Activated CD8-positive, alpha-beta T cell treated with anti-CD3 and anti-CD28 coated beads for 36 hours (primary cell): Measurements from ENCODE around the gene DENND10. TPM values are rescaled to one million over a fixed set of nuclear protein-coding genes. Genes with fewer than 3 reads are reported as not detected.
A peak's percentile ranks its signal among the peaks of the same experiment; 100 is the strongest.

Experiments
- ATAC-seq: fragments of 200-7000 bp; cut with Tn5 transposase; one replicate; pipeline ENCODE4 v1.10.0; 2021; ENCODE audit warnings: mild to moderate bottlenecking, moderate library complexity
- CTCF ChIA-PET: fragments of 350-600 bp; sonication (Branson Sonifier 250); formaldehyde crosslinking; loops from one replicate; lab custom pipeline; 2021; ENCODE audit warnings: antibody characterized with exemption; lab: Charles Lee
- POLR2A ChIA-PET: fragments of 350-600 bp; sonication (Branson Sonifier 250); formaldehyde crosslinking; loops from one replicate; lab custom pipeline; 2021; ENCODE audit warnings: antibody characterized with exemption; lab: Charles Lee
- DNase-seq: peaks from one replicate; pipeline ENCODE4 v3.0.0-alpha.2; 2020
- H3K27ac Mint-ChIP-seq: one replicate; pipeline ENCODE4 v1.8.0; 2021; ENCODE audit warnings: mild to moderate bottlenecking, mixed read lengths
- H3K27me3 Mint-ChIP-seq: one replicate; pipeline ENCODE4 v1.8.0; 2021; ENCODE audit warnings: mixed read lengths
- H3K36me3 Mint-ChIP-seq: one replicate; pipeline ENCODE4 v1.8.0; 2021; ENCODE audit warnings: low read depth, mixed read lengths
- H3K4me1 Mint-ChIP-seq: one replicate; pipeline ENCODE4 v1.8.0; 2021; ENCODE audit warnings: low read depth, mixed read lengths
- H3K4me3 Mint-ChIP-seq: one replicate; pipeline ENCODE4 v1.8.0; 2021; ENCODE audit warnings: mild to moderate bottlenecking, moderate library complexity, mixed read lengths
- H3K9me3 Mint-ChIP-seq: one replicate; pipeline ENCODE4 v1.8.0; 2021; ENCODE audit warnings: mixed read lengths
- CTCF ChIP-seq: fragments of 200-600 bp; IDR thresholded peaks from one replicate; pipeline ENCODE4 v1.8.0; 2022; ENCODE audit warnings: antibody characterized with exemption, mild to moderate bottlenecking
- intact Hi-C: fragments of 100-400 bp; cut with micrococcal nuclease; formaldehyde crosslinking; loops from one replicate; pipeline ENCODE4 v1.10.0; 2022
- total RNA-seq, 2 experiments: library from RNA; stranded (reverse); gene quantifications; one replicate each; pipeline ENCODE4 v1.2.3, GENCODE V29; 2021

DENND10 gene
- total RNA-seq, 2 experiments from 2014 or later = 16.9 to 18.6 TPM

GRCh38 chr10:119060107-119060506, 43.8 kb upstream of the DENND10 start:
- no peak for TF ChIP-seq CTCF
- Mint-ChIP-seq H3K27ac (no peak overlapping the region), H3K4me1 (peaks cover 24% of the 10 kb centered on the region), H3K4me3 (no peak overlapping the region), H3K27me3 (no peaks in the 10 kb centered on the region), H3K36me3 (peaks cover 71% of the 10 kb centered on the region), H3K9me3 (no peaks in the 10 kb centered on the region)
- ATAC-seq (no peak), DNase-seq (no peak)
- intact Hi-C loops = no loop called here
- ChIA-PET CTCF (no interaction called here), POLR2A (interaction anchor here (1.0 kb wide), 1 partner anchor 87 kb away, joined by 3 read pairs; no protein-coding TSS in a partner anchor)

GRCh38 chr10:119061352-119061751, 42.6 kb upstream of the DENND10 start:
- ChIA-PET POLR2A (interaction anchor here (0.9 kb wide), 1 partner anchor 10 kb away, joined by 3 read pairs; no protein-coding TSS in a partner anchor), CTCF (no interaction called here)
- H3K4me3 Mint-ChIP-seq = no peak overlapping the region
- no peak for TF ChIP-seq CTCF
- H3K36me3 Mint-ChIP-seq = peaks cover 70% of the 10 kb centered on the region
- DNase-seq = no peak
- intact Hi-C loops = no loop called here
- peak overlapping the region; percentile 46 for H3K27ac Mint-ChIP-seq
- peaks cover 24% of the 10 kb centered on the region for H3K4me1 Mint-ChIP-seq
- no peaks in the 10 kb centered on the region for H3K9me3 Mint-ChIP-seq
- no peak for ATAC-seq
- no peaks in the 10 kb centered on the region for H3K27me3 Mint-ChIP-seq

GRCh38 chr10:119061926-119062325, 42.0 kb upstream of the DENND10 start:
- no peak overlapping the region for H3K27ac Mint-ChIP-seq
- intact Hi-C loops = no loop called here
- H3K36me3 Mint-ChIP-seq = peaks cover 72% of the 10 kb centered on the region

GRCh38 chr10:119070395-119071165, 33.3 kb upstream of the DENND10 start:
- Mint-ChIP-seq H3K27ac (peak overlapping the region; percentile 70), H3K4me1 (peaks cover 24% of the 10 kb centered on the region), H3K9me3 (no peaks in the 10 kb centered on the region), H3K36me3 (peaks cover 66% of the 10 kb centered on the region), H3K4me3 (no peak overlapping the region), H3K27me3 (no peaks in the 10 kb centered on the region)
- no peak for DNase-seq
- TF ChIP-seq CTCF = no peak
- no peak for ATAC-seq
- POLR2A ChIA-PET = interaction anchor here (0.8 to 2.0 kb wide), 6 partner anchors 12 to 350 kb away, joined by 3 to 10 read pairs (median 4); no protein-coding TSS in a partner anchor
- CTCF ChIA-PET = no interaction called here
- intact Hi-C loops = no loop called here

More at GRCh38 chr10:119061926-119062325, 42.0 kb upstream of the DENND10 start:
- no peak for DNase-seq
- Mint-ChIP-seq H3K27me3 (no peaks in the 10 kb centered on the region), H3K4me3 (no peak overlapping the region), H3K4me1 (peaks cover 24% of the 10 kb centered on the region), H3K9me3 (no peaks in the 10 kb centered on the region)
- no peak for ATAC-seq
- no peak for TF ChIP-seq CTCF
- CTCF ChIA-PET = interaction anchor here (0.7 kb wide), 1 partner anchor 14 kb away, joined by 3 read pairs; no protein-coding TSS in a partner anchor
- POLR2A ChIA-PET = interaction anchor here (0.7 to 0.9 kb wide), 2 partner anchors 11 to 278 kb away, joined by 3 read pairs; no protein-coding TSS in a partner anchor

GRCh38 chr10:119073584-119073983, 30.3 kb upstream of the DENND10 start:
- DNase-seq (no peak), ATAC-seq (no peak)
- Mint-ChIP-seq H3K27me3 (no peaks in the 10 kb centered on the region), H3K4me1 (peaks cover 38% of the 10 kb centered on the region), H3K36me3 (peaks cover 69% of the 10 kb centered on the region), H3K4me3 (no peak overlapping the region), H3K9me3 (no peaks in the 10 kb centered on the region), H3K27ac (peak overlapping the region; percentile 56)
- CTCF ChIA-PET = interaction anchor here (1.1 kb wide), 1 partner anchor 23 kb away, joined by 3 read pairs; no protein-coding TSS in a partner anchor
- TF ChIP-seq CTCF = no peak
- POLR2A ChIA-PET = interaction anchor here (0.7 to 1.5 kb wide), 2 partner anchors 8 to 30 kb away, joined by 3 to 4 read pairs; no protein-coding TSS in a partner anchor
- intact Hi-C loops = no loop called here
